ENCODE data around the gene SLCO2A1. TPM values are rescaled to one million over a fixed set of nuclear protein-coding genes. Genes with fewer than 3 reads are reported as not detected.

Gene SLCO2A1
- total and polyA plus RNA-seq, 2 of the 4 experiments (the other 2 are of a cell fraction) = under 0.01 to 1.5 TPM

- Histone ChIP-seq H2BK5ac (ENCODE audit: low read depth, low read length, poor library complexity, severe bottlenecking) (no peak overlapping the region), H4K20me1 (ENCODE audit: insufficient read depth, low read length) (no peaks in the 10 kb centered on the region), H3K36me3 (ENCODE audit: control insufficient read depth, insufficient read depth, low read length) (no peaks in the 10 kb centered on the region), H3K79me1 (ENCODE audit: low read depth in 1 of 2, low read length in 2 of 2) (no peaks in the 10 kb centered on the region), H3K18ac (ENCODE audit: low read depth, low read length) (no peak overlapping the region), H3K27me3 (ENCODE audit: control insufficient read depth, insufficient read depth, low read length) (no peaks in the 10 kb centered on the region), H3K4me1 (ENCODE audit: control insufficient read depth, insufficient read depth, low read length) (no peaks in the 10 kb centered on the region), H3K14ac (replicated peaks; ENCODE audit: low read depth, low read length) (no peak overlapping the region), H2BK20ac (ENCODE audit: low read depth, low read length) (no peak overlapping the region), H3K4ac (ENCODE audit: low read depth, low read length) (no peak overlapping the region), H3K9me3 (ENCODE audit: control insufficient read depth, insufficient read depth, low read length) (peaks cover 7% of the 10 kb centered on the region), H4K8ac (ENCODE audit: low read depth in 2 of 2, low read length in 2 of 2) (no peak overlapping the region), H2BK15ac (ENCODE audit: low read depth, low read length) (no peak overlapping the region), H2AFZ (replicated peaks; ENCODE audit: low read length, poor library complexity) (no peak overlapping the region), H3K4me3 (ENCODE audit: insufficient read depth, low read depth, low read length) (no peak overlapping the region), H3K27ac (ENCODE audit: insufficient read depth, low read length) (no peak overlapping the region), H3K23ac (ENCODE audit: low read depth, low read length) (no peak overlapping the region), H3K56ac (ENCODE audit: extremely low read depth, insufficient read depth, low read length) (no peak overlapping the region), H2BK120ac (ENCODE audit: low read depth, low read length) (no peak overlapping the region), H3K9me1 (ENCODE audit: insufficient read depth, low read length) (no peaks in the 10 kb centered on the region), H4K5ac (ENCODE audit: low read depth, low read length) (no peak overlapping the region), H4K91ac (ENCODE audit: insufficient read depth, low read depth, low read length) (no peak overlapping the region), H2AK5ac (ENCODE audit: low read depth, low read length) (no peak overlapping the region), H3K9ac (ENCODE audit: low read depth, low read length) (no peak overlapping the region), H2AK9ac (replicated peaks; ENCODE audit: low read depth, low read length, poor library complexity) (no peak overlapping the region), H3K4me2 (ENCODE audit: low read depth, low read length) (no peak overlapping the region)
- ChIA-PET CTCF (no interaction called here), POLR2A (ENCODE audit: unreplicated experiment) (no interaction called here)
- dilution Hi-C loops (cut with HindIII; ENCODE audit: low sequenced_read_pairs, unreplicated experiment) = no loop called here
- TF ChIP-seq MXI1 (IDR thresholded peaks at IDR 0.05; ENCODE audit: borderline replicate concordance, low read depth, low read length) (no peak), USF2 (IDR thresholded peaks at IDR 0.05; ENCODE audit: low read depth, low read length) (no peak), POLR2A (IDR thresholded peaks at IDR 0.05; ENCODE audit: low read depth, low read length) (no peak), FOS (IDR thresholded peaks at IDR 0.05; ENCODE audit: low read depth, low read length) (no peak), SMC3 (IDR thresholded peaks at IDR 0.05; ENCODE audit: low read depth, low read length) (no peak), NFE2L2 (IDR thresholded peaks at IDR 0.05; ENCODE audit: low read depth, low read length) (no peak), CHD1 (IDR thresholded peaks at IDR 0.05; ENCODE audit: low read depth, low read length) (no peak), RCOR1 (IDR thresholded peaks at IDR 0.05; ENCODE audit: insufficient replicate concordance, low read length) (no peak), ELK1 (IDR thresholded peaks at IDR 0.05; ENCODE audit: borderline replicate concordance, low read depth, low read length) (no peak), RFX5 (IDR thresholded peaks at IDR 0.05; ENCODE audit: low read depth, low read length) (no peak), MAFK (IDR thresholded peaks at IDR 0.05; ENCODE audit: low read depth, low read length) (no peak)
- intact Hi-C loops (cut with micrococcal nuclease) = no loop called here
- DNase-seq (no peak), ATAC-seq (ENCODE audit: low read depth) (no peak)
- no TSS peak for BruUV-seq (replicated peaks)
- WGBS, 2 experiments (ENCODE audit: extremely low coverage in 2 of 2, insufficient read length in 1 of 2) = 83% methylated on average over 1 of the region's 1 CpG; no CpG with 5 or more reads in 1 of the 2 experiments
- in situ Hi-C loops (cut with MboI; ENCODE audit: low sequenced_read_pairs) = no loop called here
Measured at GRCh38 chr3:134049676-134050075, 20.0 kb upstream of the SLCO2A1 start.
